COLO668 (cell line): ENCODE data around the gene ANKRD13D.

ENCODE experiments used
- DNase-seq: peaks from one replicate; lab custom pipeline; 2025; ENCODE audit not compliant: unreplicated experiment; lab: John Stamatoyannopoulos, UW

The ANKRD13D gene

GRCh38 chr11:67302571-67303131, 13.5 kb downstream of the ANKRD13D start:
- DNase-seq, result peak; percentile 58

GRCh38 chr11:67303132-67303834, 14.2 kb downstream of the ANKRD13D start, which contains the start of gene SSH3:
TSS of gene SSH3 (plus strand) at chr11:67303530. CDS start at chr11:67303626, 96 bp downstream.
- peak; percentile 88 for DNase-seq

- peak; percentile 44 for DNase-seq
These were observed 14.8 kb downstream of the ANKRD13D start for GRCh38 chr11:67303835-67304411.

GRCh38 chr11:67304511-67305113, 15.5 kb downstream of the ANKRD13D start:
- peak; percentile 28 for DNase-seq

GRCh38 chr11:67306769-67307544, 17.9 kb downstream of the ANKRD13D start:
- no peak for DNase-seq

GRCh38 chr11:67307545-67308001, 18.5 kb downstream of the ANKRD13D start:
- DNase-seq, result no peak

GRCh38 chr11:67308031-67308866, 19.1 kb downstream of the ANKRD13D start:
- no peak for DNase-seq

- no peak for DNase-seq
These were observed 20.1 kb downstream of the ANKRD13D start for GRCh38 chr11:67309166-67309565.

GRCh38 chr11:67309661-67310061, 20.6 kb downstream of the ANKRD13D start:
- no peak for DNase-seq

- no peak for DNase-seq
These were observed 21.3 kb downstream of the ANKRD13D start for GRCh38 chr11:67310246-67311050.

- DNase-seq, result no peak
These were observed 22.0 kb downstream of the ANKRD13D start for GRCh38 chr11:67311051-67311555.

- DNase-seq, result no peak
These were observed 22.5 kb downstream of the ANKRD13D start for GRCh38 chr11:67311556-67312082.

GRCh38 chr11:67312187-67313021, 23.3 kb downstream of the ANKRD13D start:
- DNase-seq, result no peak

GRCh38 chr11:67313125-67313890, 24.2 kb downstream of the ANKRD13D start:
- DNase-seq, result no peak

- no peak for DNase-seq
These were observed 25.1 kb downstream of the ANKRD13D start for GRCh38 chr11:67314218-67314617.

- DNase-seq, result no peak
These were observed 26.3 kb downstream of the ANKRD13D start for GRCh38 chr11:67315325-67315909.

- no peak for DNase-seq
These were observed 27.7 kb downstream of the ANKRD13D start for GRCh38 chr11:67316882-67317204.
